Smooth muscle cell (in vitro differentiated cells): ENCODE results near the gene SLC66A1. TPM values are rescaled to one million over a fixed set of nuclear protein-coding genes. Genes with fewer than 3 reads are reported as not detected.

ENCODE experiments used
- DNase-seq: peaks from one replicate; lab custom pipeline; 2025; ENCODE audit not compliant: unreplicated experiment; lab: John Stamatoyannopoulos, UW
- H2AFZ ChIP-seq: fragments of 200-600 bp; sonication (generic); 2 replicates; pipeline ENCODE4 v1.6.0; 2016; ENCODE audit warnings: antibody characterized with exemption, low read depth, mild to moderate bottlenecking
- H3F3A ChIP-seq: fragments of 200-600 bp; sonication (generic); 2 replicates; pipeline ENCODE4 v1.6.0; 2017; ENCODE audit warnings: antibody characterized with exemption, low read depth
- H3K27ac ChIP-seq: fragments of 200-600 bp; sonication (generic); 2 replicates; pipeline ENCODE4 v1.5.1; 2016; ENCODE audit warnings: low read depth, mild to moderate bottlenecking
- H3K27me3 ChIP-seq: fragments of 200-600 bp; sonication (generic); 2 replicates; pipeline ENCODE4 v1.6.1; 2016; ENCODE audit warnings: low read depth, mild to moderate bottlenecking
- H3K36me3 ChIP-seq: fragments of 200-600 bp; sonication (generic); 2 replicates; pipeline ENCODE4 v1.5.1; 2016; ENCODE audit warnings: low read depth
- H3K4me1 ChIP-seq: fragments of 200-600 bp; sonication (generic); 2 replicates; pipeline ENCODE4 v1.5.1; 2016; ENCODE audit warnings: low read depth
- H3K4me2 ChIP-seq: fragments of 200-600 bp; sonication (generic); 2 replicates; pipeline ENCODE4 v1.6.0; 2016; ENCODE audit warnings: mild to moderate bottlenecking
- H3K4me3 ChIP-seq: fragments of 200-600 bp; sonication (generic); 2 replicates; pipeline ENCODE4 v1.5.1; 2016; ENCODE audit warnings: mild to moderate bottlenecking
- H3K79me2 ChIP-seq: fragments of 200-600 bp; sonication (generic); 2 replicates; pipeline ENCODE4 v1.6.0; 2016; ENCODE audit warnings: low read depth, mild to moderate bottlenecking
- H3K9ac ChIP-seq: fragments of 200-600 bp; sonication (generic); 2 replicates; pipeline ENCODE4 v1.6.0; 2016; ENCODE audit warnings: low read depth
- H3K9me3 ChIP-seq: fragments of 200-600 bp; sonication (generic); replicated peaks from 2 replicates; pipeline ENCODE4 v1.5.1; 2016; ENCODE audit warnings: low read depth
- H4K20me1 ChIP-seq: fragments of 200-600 bp; sonication (generic); 2 replicates; pipeline ENCODE4 v1.6.0; 2016; ENCODE audit warnings: low read depth
- WGBS: methylation state at CpG from one replicate; pipeline ENCODE4 v1.1.7; 2016; ENCODE audit warnings: low lambda C conversion rate; 5-methylcytosine and 5-hydroxymethylcytosine counted together
- polyA plus RNA-seq: library from polyadenylated mRNA; unstranded; fragments of >200 nt; fragmentation: Nextera tagmentation; extraction: Ambion mirVana; gene quantifications from 2 replicates; pipeline ENCODE4 v1.2.1, GENCODE V29; 2016
- total RNA-seq: library from RNA; depleted of rRNA; stranded (reverse); fragments of >200 nt; gene quantifications from 2 replicates; pipeline ENCODE4 v1.2.3, GENCODE V29; 2014
- TF ChIP-seq, protein P1 (sequence below): fragments of 200-600 bp; sonication (generic); IDR thresholded peaks from 2 replicates; pipeline ENCODE4 v1.5.1; 2017; ENCODE audit warnings: borderline replicate concordance, mild to moderate bottlenecking, antibody characterized with exemption; ENCODE audit not compliant: insufficient read depth, poor library complexity, severe bottlenecking

Gene SLC66A1
- total and polyA plus RNA-seq, 2 experiments from 2014 or later, result 21.9 to 23.9 TPM

DNA sequence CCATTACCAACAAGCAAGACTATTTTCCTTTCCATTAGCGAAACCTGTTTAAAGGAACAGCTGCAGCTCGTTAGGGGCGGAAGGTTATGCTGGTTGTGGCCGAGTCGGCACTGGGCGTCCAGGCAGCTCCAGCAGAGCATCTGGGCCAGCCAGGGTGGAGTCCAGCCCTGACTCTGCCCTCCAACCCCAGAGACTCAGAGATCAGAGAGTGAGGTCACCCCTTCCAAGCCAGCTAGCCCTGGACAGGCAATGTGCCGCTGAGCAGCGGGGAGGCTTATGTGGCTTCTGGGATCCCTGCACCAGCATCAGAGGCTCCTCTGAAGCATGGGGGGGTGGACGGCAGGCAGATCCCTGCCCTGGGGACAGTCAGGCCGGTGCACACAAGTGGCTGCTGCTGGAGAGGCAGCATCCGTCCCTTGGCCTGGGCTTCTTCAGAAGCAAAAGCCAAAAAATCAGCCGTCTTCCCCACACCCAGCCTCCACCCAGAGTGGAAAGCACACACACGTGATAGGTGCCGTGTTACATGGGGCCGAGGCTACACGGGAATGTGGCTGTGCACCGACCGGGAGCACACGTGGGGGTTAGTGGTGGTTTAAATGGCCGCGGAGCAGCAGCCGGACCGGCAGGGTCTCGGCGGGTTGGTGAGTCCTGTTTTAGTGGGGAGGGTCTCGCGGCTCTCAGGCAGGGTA, 30.1 kb downstream of the SLC66A1 start:
- no peak overlapping the region for H3K4me2 ChIP-seq
- peaks cover 49% of the 10 kb centered on the region for H4K20me1 ChIP-seq
- no peak overlapping the region for H3K27ac ChIP-seq

DNA sequence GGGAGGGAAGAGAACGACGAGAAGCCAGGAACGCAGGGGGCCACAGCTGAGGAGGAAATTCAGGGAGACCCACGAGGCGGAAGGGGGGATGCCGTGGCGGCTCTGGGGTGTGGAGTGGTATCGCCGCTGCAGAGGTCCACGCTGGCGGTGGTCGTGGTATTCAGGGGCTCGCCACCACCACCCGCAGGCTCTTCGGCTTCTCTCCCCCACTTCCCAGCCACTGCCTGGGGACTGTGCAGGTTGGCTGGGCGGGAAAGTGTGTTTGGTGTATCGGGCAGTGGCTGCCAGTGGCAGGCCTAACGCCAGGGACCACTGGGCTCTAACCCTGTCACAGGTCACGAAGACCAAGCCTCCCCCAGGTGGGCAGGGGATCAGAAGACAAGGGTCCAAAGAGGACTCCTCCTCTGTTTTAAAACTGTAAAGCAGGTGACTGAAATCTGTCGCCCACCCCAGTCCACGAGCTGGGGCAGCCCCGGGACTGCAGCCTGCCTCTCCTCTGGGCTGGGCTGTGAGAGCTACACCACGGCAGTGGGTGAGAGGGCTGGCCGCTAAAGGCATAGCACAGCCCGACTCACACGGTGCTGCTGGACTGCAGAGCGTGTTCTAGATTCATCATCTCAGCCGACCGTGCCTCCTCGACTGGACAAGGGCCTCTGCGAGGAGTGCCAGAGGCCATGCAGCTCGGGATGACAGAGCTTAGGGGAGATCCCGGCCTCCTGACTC, 30.9 kb downstream of the SLC66A1 start:
- H4K20me1 ChIP-seq, result peaks cover 57% of the 10 kb centered on the region
- 96% methylated on average over 32 of the region's 33 CpGs for WGBS
- no peaks in the 10 kb centered on the region for H3K27me3 ChIP-seq
- H3K9me3 ChIP-seq, result no peaks in the 10 kb centered on the region
- no peak overlapping the region for H2AFZ ChIP-seq
- H3F3A ChIP-seq, result no peaks in the 10 kb centered on the region
- H3K4me2 ChIP-seq, result no peak overlapping the region
- no peak overlapping the region for H3K27ac ChIP-seq
- TF ChIP-seq, protein P1, sequence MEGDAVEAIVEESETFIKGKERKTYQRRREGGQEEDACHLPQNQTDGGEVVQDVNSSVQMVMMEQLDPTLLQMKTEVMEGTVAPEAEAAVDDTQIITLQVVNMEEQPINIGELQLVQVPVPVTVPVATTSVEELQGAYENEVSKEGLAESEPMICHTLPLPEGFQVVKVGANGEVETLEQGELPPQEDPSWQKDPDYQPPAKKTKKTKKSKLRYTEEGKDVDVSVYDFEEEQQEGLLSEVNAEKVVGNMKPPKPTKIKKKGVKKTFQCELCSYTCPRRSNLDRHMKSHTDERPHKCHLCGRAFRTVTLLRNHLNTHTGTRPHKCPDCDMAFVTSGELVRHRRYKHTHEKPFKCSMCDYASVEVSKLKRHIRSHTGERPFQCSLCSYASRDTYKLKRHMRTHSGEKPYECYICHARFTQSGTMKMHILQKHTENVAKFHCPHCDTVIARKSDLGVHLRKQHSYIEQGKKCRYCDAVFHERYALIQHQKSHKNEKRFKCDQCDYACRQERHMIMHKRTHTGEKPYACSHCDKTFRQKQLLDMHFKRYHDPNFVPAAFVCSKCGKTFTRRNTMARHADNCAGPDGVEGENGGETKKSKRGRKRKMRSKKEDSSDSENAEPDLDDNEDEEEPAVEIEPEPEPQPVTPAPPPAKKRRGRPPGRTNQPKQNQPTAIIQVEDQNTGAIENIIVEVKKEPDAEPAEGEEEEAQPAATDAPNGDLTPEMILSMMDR, result no peak
- H3K79me2 ChIP-seq, result no peaks in the 10 kb centered on the region
- no peak overlapping the region for H3K4me3 ChIP-seq
- H3K9ac ChIP-seq, result no peak overlapping the region
- no peaks in the 10 kb centered on the region for H3K36me3 ChIP-seq
- no peak for DNase-seq
- H3K4me1 ChIP-seq, result no peaks in the 10 kb centered on the region

More for the DNA sequence above, 30.1 kb downstream of the SLC66A1 start:
- 95% methylated on average over 27 of the region's 27 CpGs for WGBS
- Histone ChIP-seq H3K27me3 (no peaks in the 10 kb centered on the region), H3K79me2 (no peaks in the 10 kb centered on the region), H3K4me3 (no peak overlapping the region), H3K36me3 (no peaks in the 10 kb centered on the region), H3K9ac (no peak overlapping the region), H3K9me3 (no peaks in the 10 kb centered on the region), H2AFZ (no peak overlapping the region), H3F3A (peaks cover under 1% of the 10 kb centered on the region), H3K4me1 (no peaks in the 10 kb centered on the region)
- DNase-seq, result no peak
- TF ChIP-seq, protein P1, result no peak

DNA sequence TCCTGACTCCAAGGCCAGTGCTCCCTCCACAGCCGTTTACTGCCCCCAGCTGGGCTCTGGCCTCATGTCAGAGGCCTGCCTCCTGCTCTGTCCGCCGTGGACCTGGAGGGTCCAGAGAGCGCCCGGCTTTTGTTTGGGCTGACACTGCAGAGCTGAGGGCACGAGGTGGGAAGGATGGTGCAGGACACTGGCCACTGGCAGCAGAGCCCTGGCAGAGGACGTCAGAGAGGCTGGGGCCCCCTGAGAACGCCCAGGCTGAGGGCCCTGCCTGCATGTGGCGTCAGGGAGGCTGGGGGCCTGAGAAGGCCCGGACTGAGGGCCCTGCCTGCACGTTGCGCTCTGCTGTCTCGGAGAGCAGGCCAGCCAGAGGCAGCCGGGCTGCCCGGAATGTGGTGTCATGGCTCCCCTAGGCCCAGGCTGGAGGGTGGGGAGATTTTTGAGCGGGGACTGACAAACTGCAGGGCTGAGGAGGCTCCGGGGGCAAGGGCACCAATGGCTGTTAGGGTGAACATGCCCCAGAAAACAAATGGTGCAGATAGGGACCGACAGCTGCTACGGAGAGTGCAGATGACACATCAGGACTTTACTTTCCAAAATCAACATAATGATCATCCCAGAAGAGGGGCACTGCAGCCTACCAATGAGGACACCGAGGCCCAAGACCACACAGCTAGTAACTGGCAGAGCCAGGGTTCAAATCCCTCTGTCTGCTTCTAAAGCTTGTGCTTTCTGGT, 31.7 kb downstream of the SLC66A1 start:
- Histone ChIP-seq H4K20me1 (peaks cover 61% of the 10 kb centered on the region), H3K79me2 (no peaks in the 10 kb centered on the region), H3F3A (no peaks in the 10 kb centered on the region), H3K27ac (no peak overlapping the region), H3K9me3 (no peaks in the 10 kb centered on the region), H3K4me1 (no peaks in the 10 kb centered on the region), H3K4me2 (no peak overlapping the region), H2AFZ (no peak overlapping the region), H3K36me3 (no peaks in the 10 kb centered on the region), H3K4me3 (no peak overlapping the region), H3K9ac (no peak overlapping the region), H3K27me3 (no peaks in the 10 kb centered on the region)
- TF ChIP-seq, protein P1, result no peak
- no peak for DNase-seq
- 97% methylated on average over 20 of the region's 20 CpGs for WGBS
